IPS-18c (cell line): ENCODE measurements around the gene GOLM1.

Experiments
- H3K4me3 ChIP-seq: 2 replicates; pipeline ENCODE4 v1.7.0; 2013; ENCODE audit warnings: low read depth, mild to moderate bottlenecking, low read length, moderate library complexity; ENCODE audit not compliant: insufficient read depth
- H3K9me3 ChIP-seq: one replicate; pipeline ENCODE4 v1.6.1; 2013; ENCODE audit warnings: mild to moderate bottlenecking, low read length, moderate library complexity; ENCODE audit not compliant: control insufficient read depth, insufficient read depth

GOLM1 gene

DNA sequence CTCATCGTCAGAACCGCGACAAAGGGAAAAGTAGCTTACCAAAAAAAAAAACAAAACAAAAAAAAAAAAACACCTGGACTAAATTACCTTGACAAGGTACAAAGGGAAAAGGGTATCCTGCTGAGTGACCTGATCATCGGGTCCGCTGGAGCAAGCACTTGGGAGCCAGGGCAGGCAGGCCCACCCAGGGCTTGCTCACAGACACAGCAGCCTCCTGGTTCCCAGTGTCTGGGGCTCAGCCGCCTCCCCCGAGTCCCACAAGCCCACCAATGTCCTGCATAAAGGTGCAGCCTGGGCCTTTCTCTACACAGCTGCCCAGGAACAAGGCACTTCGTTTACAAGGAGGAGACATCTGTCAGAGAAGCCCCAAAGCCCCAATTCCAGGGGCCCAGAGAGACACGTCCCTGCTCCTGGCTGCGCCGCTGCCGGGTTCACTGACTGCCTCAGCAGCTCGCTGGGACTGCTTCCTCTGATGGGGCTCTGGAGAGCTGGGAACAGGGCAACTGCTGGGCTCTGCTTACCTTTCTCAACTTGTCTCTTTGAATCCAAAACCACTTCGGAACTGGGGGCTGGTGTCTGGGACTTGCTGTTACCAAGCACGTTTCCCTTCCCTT, 63.4 kb downstream of the GOLM1 start:
- Histone ChIP-seq H3K9me3 (no peaks in the 10 kb centered on the region), H3K4me3 (no peak overlapping the region)

DNA sequence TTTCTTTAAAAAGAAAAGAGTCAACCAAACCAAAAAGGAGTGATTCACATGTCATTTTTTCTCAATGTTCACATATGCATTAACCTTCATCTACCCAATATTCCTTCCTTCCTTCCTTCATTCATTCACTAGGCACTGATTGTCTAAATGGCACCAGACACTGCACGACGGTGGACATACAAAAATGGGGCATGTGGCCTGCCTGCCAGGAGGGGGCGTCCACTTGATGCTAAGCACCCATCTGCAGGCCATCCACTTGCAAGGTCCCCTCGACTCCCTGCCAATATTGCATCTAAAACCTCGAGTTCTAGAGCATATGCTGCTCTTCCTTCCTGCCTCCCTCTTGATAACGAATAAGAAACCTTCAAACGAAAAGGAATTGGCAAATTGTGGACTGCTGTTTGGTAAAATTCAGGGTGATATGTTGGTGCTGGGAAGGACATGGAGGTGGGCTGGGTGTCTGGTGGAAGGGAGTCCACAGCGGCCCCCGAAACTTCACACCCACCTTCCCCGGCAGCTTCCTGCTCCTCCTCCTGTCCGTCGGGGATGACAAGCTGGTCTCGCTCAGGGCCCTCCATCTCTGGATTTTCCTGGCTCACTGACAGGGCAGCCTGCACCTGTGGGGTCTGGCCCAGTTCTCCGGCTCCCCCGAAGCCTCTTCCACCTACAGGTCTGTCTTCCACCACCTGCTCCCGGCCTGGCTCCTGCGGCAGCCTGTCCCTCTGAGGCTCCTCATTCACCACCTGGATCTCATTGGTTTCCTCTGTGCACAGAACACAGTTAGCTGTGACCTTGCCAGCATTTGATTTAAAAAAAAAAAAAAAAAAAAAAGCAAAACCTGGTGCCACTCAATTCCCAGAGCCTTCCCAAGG, 64.3 kb downstream of the GOLM1 start:
- Histone ChIP-seq H3K9me3 (no peaks in the 10 kb centered on the region), H3K4me3 (no peak overlapping the region)

GRCh38 chr9:86027767-86028166, 71.6 kb downstream of the GOLM1 start:
- H3K9me3 ChIP-seq = no peaks in the 10 kb centered on the region

GRCh38 chr9:86022687-86023266, 76.6 kb downstream of the GOLM1 start:
- Histone ChIP-seq H3K9me3 (no peaks in the 10 kb centered on the region), H3K4me3 (no peak overlapping the region)

More at GRCh38 chr9:86027767-86028166, 71.6 kb downstream of the GOLM1 start:
- H3K4me3 ChIP-seq = no peak overlapping the region

DNA sequence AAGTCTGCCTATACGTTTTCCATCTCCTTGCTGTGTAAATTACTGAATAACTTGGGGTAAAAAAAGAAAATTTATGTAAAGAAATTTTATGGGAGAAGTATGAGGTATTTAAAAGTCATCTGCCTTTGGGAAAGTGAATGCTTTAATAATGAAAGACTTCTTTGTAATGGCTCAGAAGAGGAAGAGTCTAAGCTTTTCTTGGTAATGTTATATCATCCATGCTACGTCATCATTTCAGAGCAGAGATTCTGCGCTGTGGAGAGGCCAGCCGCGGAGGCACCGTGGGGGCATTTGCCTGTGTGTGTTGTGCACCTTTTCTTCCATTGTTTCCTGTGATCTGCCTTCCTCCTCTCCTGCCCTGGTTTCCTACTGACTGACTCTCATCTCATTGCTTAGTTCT, 78.2 kb downstream of the GOLM1 start:
- H3K9me3 ChIP-seq = no peaks in the 10 kb centered on the region
- no peak overlapping the region for H3K4me3 ChIP-seq

GRCh38 chr9:86020731-86021130, 78.6 kb downstream of the GOLM1 start:
- Histone ChIP-seq H3K9me3 (no peaks in the 10 kb centered on the region), H3K4me3 (no peak overlapping the region)

DNA sequence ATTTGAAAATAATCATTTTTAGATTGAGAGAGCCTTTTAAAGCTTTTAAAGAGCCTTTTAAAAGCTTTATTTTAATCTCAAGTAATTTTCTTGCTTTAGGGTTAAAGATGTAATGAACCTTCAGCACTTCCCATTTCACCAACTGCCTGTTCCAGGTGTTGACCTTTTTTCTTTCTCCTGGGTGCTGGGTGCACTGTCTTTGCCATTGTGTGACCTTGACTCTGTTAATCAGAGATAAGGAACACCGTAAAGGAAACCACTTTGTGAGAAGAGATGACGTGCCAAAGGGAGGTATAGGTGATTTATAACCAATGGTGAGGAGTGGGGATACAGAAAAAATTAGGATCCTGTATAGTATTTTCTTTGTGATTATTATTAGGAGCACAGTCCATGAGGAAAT, 90.2 kb downstream of the GOLM1 start:
- H3K9me3 ChIP-seq = no peaks in the 10 kb centered on the region
- no peak overlapping the region for H3K4me3 ChIP-seq

DNA sequence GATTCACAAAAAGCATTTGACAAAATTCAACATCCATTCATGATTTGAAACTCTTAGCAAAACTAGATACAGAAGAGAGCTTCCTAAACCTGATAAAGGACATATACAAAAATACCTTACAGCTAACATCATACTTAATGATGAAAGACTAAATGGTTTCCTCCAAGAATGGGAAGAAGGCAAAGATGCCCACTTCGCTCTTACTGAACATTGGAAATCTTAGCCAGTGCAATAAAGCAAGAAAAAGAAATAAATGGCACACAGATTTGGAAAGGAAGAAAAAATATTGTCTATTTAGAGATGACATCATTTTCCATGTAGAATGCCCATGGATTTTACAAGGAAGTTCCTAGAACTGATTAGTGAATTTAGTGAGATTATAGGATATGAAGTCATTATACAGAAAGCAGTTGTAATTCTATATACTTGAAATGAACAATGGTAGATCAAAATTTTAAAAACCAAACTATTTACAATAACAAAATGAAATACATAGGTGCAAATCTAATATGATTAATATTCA, 94.0 kb downstream of the GOLM1 start:
- Histone ChIP-seq H3K4me3 (no peak overlapping the region), H3K9me3 (no peaks in the 10 kb centered on the region)

- Histone ChIP-seq H3K4me3 (no peak overlapping the region), H3K9me3 (no peaks in the 10 kb centered on the region)
Measured at GRCh38 chr9:85995599-85995998, 103.8 kb downstream of the GOLM1 start.

DNA sequence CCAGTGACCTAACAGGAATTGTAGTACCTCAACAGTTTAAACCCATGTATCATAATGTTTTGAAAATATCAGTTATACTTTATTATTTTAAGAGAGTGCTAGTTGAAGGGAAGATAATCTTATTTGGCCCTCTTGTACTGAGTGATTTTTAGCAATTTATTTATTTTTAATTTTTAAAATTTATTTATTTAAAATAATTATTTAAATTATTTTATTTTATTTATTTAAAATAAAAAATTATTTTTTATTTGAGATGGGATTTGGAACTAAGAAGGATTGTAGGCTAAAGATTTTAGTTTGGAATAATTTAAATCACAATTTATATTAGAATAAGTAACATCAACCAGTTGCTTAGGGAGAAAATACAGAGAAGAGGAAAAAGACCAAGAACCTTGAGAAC, 104.3 kb downstream of the GOLM1 start:
- H3K4me3 ChIP-seq = no peak overlapping the region
- no peaks in the 10 kb centered on the region for H3K9me3 ChIP-seq

DNA sequence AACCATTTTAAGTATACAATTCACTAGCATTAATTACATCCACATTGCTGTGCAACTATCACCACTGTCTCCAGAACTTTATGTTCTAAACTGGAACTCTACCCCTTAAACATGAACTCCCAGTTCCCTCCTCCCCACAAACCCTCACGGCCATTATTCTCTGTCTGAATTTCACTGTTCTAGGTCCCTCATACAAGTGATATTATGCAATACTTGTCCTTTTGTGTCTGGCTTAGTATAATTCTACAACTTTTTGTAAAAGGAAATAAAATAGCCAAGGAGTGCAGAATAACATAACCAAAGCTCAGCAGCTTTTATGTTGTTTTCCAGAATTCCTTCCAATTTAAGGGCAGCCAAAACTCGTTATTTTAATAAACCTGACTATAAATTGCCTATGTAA, 105.2 kb downstream of the GOLM1 start:
- Histone ChIP-seq H3K4me3 (no peak overlapping the region), H3K9me3 (no peaks in the 10 kb centered on the region)

- Histone ChIP-seq H3K4me3 (no peak overlapping the region), H3K9me3 (no peaks in the 10 kb centered on the region)
Measured at GRCh38 chr9:85987236-85987635, 112.1 kb downstream of the GOLM1 start.

DNA sequence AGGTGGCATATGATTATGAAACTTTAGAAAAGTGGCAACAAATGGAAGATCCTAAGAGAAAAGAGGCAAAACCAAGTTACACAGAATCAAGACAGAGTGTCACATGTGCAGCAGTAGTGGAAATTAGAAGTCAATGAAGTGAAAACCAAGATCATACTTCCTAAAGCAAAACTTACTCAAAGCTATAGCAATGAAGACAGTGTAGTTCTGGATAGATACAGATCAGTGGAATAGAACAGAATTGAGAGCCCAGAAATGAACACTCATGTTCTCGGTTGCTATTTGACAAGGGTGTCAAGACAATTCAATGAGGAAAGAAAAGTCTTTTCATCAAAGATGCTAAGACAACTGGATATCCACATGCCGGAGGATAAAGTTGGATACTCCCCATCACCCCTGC, 114.9 kb downstream of the GOLM1 start:
- Histone ChIP-seq H3K9me3 (no peaks in the 10 kb centered on the region), H3K4me3 (no peak overlapping the region)

DNA sequence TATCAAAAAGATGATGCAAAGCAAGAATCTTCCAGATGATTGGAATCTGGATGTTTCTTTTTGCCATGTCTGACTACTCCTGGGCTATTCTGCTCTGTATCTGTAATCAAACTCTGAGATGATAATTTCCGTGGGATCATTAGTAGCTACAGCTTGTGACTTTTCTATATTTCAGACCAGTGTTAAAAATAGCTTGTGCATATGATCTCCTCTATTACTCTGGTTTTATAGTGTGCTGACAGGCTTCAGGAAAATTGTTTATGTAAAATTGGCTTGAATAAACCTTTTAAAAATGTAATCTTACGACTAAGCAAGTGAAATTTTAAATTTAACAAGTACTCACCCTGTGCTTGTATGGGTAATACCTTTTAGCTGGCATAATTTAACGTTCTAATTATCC, 118.0 kb downstream of the GOLM1 start:
- H3K9me3 ChIP-seq = no peaks in the 10 kb centered on the region
- no peak overlapping the region for H3K4me3 ChIP-seq

GRCh38 chr9:85978496-85978895, 120.9 kb downstream of the GOLM1 start:
- H3K4me3 ChIP-seq = no peak overlapping the region
- no peaks in the 10 kb centered on the region for H3K9me3 ChIP-seq
